Transverse colon (tissue), 4 donors: ENCODE results near the gene CYP2C9. TPM values are rescaled to one million over a fixed set of nuclear protein-coding genes. Genes with fewer than 3 reads are reported as not detected.
A peak's percentile ranks its signal among the peaks of the same experiment; 100 is the strongest.

Experiments
- DNase-seq: peaks from one replicate; pipeline ENCODE4 v3.0.0-alpha.2; 2019
- H3K27ac ChIP-seq, 4 donors: fragments of 200-600 bp; sonication (generic); 2 replicates each; pipeline ENCODE4 v1.5.1; 2016 to 2018; ENCODE audit warnings: inconsistent platforms in 4 of 4
- H3K27me3 ChIP-seq: fragments of 200-600 bp; sonication (generic); 2 replicates; pipeline ENCODE4 v1.5.1; 2017; ENCODE audit warnings: inconsistent platforms
- H3K36me3 ChIP-seq, 4 donors: fragments of 200-600 bp; sonication (generic); 2 replicates each; pipeline ENCODE4 v1.5.1; 2017 to 2019; ENCODE audit warnings: inconsistent platforms in 4 of 4
- H3K4me1 ChIP-seq, 4 donors: fragments of 200-600 bp; sonication (generic); 2 replicates each; pipeline ENCODE4 v1.5.1; 2017 to 2020; ENCODE audit warnings: inconsistent platforms in 4 of 4
- H3K4me3 ChIP-seq, 4 donors: fragments of 200-600 bp; sonication (generic); 1 replicate in 1 of 4; 2 replicates in 3 of 4; pipeline versions ENCODE4 v1.5.1 to v1.6.1; 2017 to 2019; ENCODE audit warnings: inconsistent platforms in 4 of 4
- H3K9me3 ChIP-seq, 2 donors: fragments of 200-600 bp; sonication (generic); 2 replicates each; pipeline ENCODE4 v1.5.1; 2017 to 2019; ENCODE audit warnings: inconsistent platforms in 2 of 2
- EP300 ChIP-seq: sonication (generic); formaldehyde crosslinking; IDR thresholded peaks from one replicate; pipeline ENCODE4 v1.6.1; 2017; ENCODE audit warnings: antibody characterized with exemption, low read depth
- POLR2A ChIP-seq: fragments of 450-650 bp; IDR thresholded peaks from one replicate; pipeline ENCODE4 v1.6.1; 2016; ENCODE audit warnings: antibody characterized with exemption, mild to moderate bottlenecking, moderate library complexity
- POLR2AphosphoS5 ChIP-seq, 3 donors: sonication (generic); formaldehyde crosslinking; IDR thresholded peaks; one replicate each; pipeline ENCODE4 v1.6.1; 2016; ENCODE audit warnings: antibody characterized with exemption in 3 of 3
- WGBS, 2 donors: methylation state at CpG; one replicate each; pipeline ENCODE4 v1.1.5; 2018; ENCODE audit warnings: low coverage in 1 of 2; 5-methylcytosine and 5-hydroxymethylcytosine counted together
- in situ Hi-C, 4 donors: fragments of 200-750 bp; cut with MboI; loops; one replicate each; pipeline versions ENCODE4 v1.15.0 to v1.15.1; 2017; ENCODE audit warnings: low sequenced_read_pairs in 3 of 4, low pct_ligation_motif_present in 1 of 4, low pct_unique_long_range_greater_than_20kb in 1 of 4
- intact Hi-C: fragments of 100-400 bp; cut with DNase I; formaldehyde crosslinking; loops from one replicate; pipeline ENCODE4 v1.15.1; 2023; ENCODE audit warnings: low total_unique reads
- total RNA-seq, 4 donors: library from RNA; depleted of rRNA; stranded (reverse); fragments of >200 nt; gene quantifications; one replicate each; pipeline ENCODE4 v1.1.0, GENCODE V29; 2016
- TF ChIP-seq, protein P1 (sequence below), 5 experiments: fragments of 200-600 bp in 3 of 5; fragments of 450-650 bp in 2 of 5; sonication (generic) in 3 of 5; IDR thresholded peaks; 1 replicate in 2 of 5; 2 replicates in 3 of 5; pipeline ENCODE4 v1.5.1; 2016 to 2017; ENCODE audit warnings: antibody characterized with exemption in 5 of 5, inconsistent platforms in 3 of 5, mild to moderate bottlenecking in 2 of 5, moderate library complexity in 1 of 5

The CYP2C9 gene
- total RNA-seq, 4 donors from 2014 or later: 7.4 to 19.8 (median 13.8) TPM

DNA sequence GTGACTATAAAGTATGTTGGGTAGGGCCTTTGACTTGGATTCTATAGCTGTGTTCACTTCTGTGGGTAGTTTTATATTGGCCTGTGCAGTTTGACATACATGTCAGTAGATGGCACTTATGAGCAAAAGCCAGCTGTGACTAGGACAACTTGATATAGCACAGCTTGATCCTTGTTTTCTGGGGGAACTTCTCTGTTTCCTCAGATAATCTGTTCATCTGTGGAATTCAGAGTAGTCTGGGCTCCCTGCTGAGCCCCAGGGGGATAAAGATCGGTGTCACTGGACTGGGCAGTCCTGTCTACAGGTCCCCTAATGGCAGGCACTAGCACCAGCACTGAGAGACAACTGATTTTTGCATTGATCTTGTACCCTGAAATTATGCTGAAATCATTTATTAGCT is 25.4 kb downstream of the CYP2C9 start:
- H3K9me3 ChIP-seq: no peaks in the 10 kb centered on the region
- intact Hi-C loops (no loop called here), in situ Hi-C loops (no loop called here)
- H3K4me1 ChIP-seq: no peaks in the 10 kb centered on the region
- WGBS, 2 donors: 14% methylated on average over 1 of the region's 1 CpG; no CpG with 5 or more reads in 1 of the 2 donors
- no peak for DNase-seq
- TF ChIP-seq, protein P1, sequence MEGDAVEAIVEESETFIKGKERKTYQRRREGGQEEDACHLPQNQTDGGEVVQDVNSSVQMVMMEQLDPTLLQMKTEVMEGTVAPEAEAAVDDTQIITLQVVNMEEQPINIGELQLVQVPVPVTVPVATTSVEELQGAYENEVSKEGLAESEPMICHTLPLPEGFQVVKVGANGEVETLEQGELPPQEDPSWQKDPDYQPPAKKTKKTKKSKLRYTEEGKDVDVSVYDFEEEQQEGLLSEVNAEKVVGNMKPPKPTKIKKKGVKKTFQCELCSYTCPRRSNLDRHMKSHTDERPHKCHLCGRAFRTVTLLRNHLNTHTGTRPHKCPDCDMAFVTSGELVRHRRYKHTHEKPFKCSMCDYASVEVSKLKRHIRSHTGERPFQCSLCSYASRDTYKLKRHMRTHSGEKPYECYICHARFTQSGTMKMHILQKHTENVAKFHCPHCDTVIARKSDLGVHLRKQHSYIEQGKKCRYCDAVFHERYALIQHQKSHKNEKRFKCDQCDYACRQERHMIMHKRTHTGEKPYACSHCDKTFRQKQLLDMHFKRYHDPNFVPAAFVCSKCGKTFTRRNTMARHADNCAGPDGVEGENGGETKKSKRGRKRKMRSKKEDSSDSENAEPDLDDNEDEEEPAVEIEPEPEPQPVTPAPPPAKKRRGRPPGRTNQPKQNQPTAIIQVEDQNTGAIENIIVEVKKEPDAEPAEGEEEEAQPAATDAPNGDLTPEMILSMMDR (IDR thresholded peaks at IDR 0.05): peak; percentile 40 to 60 (median 57)
- no peak for TF ChIP-seq POLR2A
- no peak overlapping the region for H3K27ac ChIP-seq
- H3K36me3 ChIP-seq: no peaks in the 10 kb centered on the region
- H3K4me3 ChIP-seq: no peak overlapping the region
- H3K27me3 ChIP-seq: no peaks in the 10 kb centered on the region

GRCh38 chr10:94983555-94983954 is 45.1 kb downstream of the CYP2C9 start:
- intact Hi-C loops: no loop called here

GRCh38 chr10:94989192-94989591 is 50.7 kb downstream of the CYP2C9 start:
- no peak for DNase-seq
- intact Hi-C loops (no loop called here), in situ Hi-C loops (no loop called here)
- H3K4me1 ChIP-seq: no peaks in the 10 kb centered on the region
- H3K4me3 ChIP-seq: no peak overlapping the region
- no peaks in the 10 kb centered on the region for H3K36me3 ChIP-seq
- no peaks in the 10 kb centered on the region for H3K27me3 ChIP-seq
- peaks cover 8% of the 10 kb centered on the region in 2 donors for H3K9me3 ChIP-seq
- TF ChIP-seq POLR2AphosphoS5 (IDR thresholded peaks at IDR 0.05) (no peak), POLR2A (no peak), EP300 (no peak)
- TF ChIP-seq, protein P1 (IDR thresholded peaks at IDR 0.05): no peak
- H3K27ac ChIP-seq: no peak overlapping the region

More at GRCh38 chr10:94983555-94983954, 45.1 kb downstream of the CYP2C9 start:
- in situ Hi-C loops: no loop called here
- DNase-seq: no peak
- Histone ChIP-seq H3K4me3 (no peak overlapping the region), H3K27me3 (no peaks in the 10 kb centered on the region), H3K27ac (no peak overlapping the region), H3K4me1 (no peaks in the 10 kb centered on the region), H3K36me3 (no peaks in the 10 kb centered on the region), H3K9me3 (no peaks in the 10 kb centered on the region)
- WGBS, 2 donors: 61 to 78% methylated on average over 1 to 4 of the region's 4 CpGs
- TF ChIP-seq EP300: no peak

- intact Hi-C loops: loop anchor here (5.0 kb wide), 1 partner anchor 241 kb away; no protein-coding TSS in a partner anchor
- no peak for DNase-seq
- 89 to 100% methylated on average over 1 of the region's 1 CpG for WGBS, 2 donors
Observed at GRCh38 chr10:94991243-94991888, 52.9 kb downstream of the CYP2C9 start.

More at GRCh38 chr10:94991243-94991888, 52.9 kb downstream of the CYP2C9 start:
- Histone ChIP-seq H3K36me3 (no peaks in the 10 kb centered on the region), H3K27me3 (no peaks in the 10 kb centered on the region), H3K4me1 (no peaks in the 10 kb centered on the region), H3K9me3 (peaks cover 8% of the 10 kb centered on the region in 2 donors), H3K4me3 (no peak overlapping the region), H3K27ac (no peak overlapping the region)
- TF ChIP-seq POLR2A (no peak), POLR2AphosphoS5 (IDR thresholded peaks at IDR 0.05) (no peak), EP300 (no peak)
- TF ChIP-seq, protein P1 (IDR thresholded peaks at IDR 0.05): no peak
- in situ Hi-C loops: no loop called here
